Measurements from ENCODE around the gene XRCC5. TPM values are rescaled to one million over a fixed set of nuclear protein-coding genes. Genes with fewer than 3 reads are reported as not detected.

Gene XRCC5
- total RNA-seq, 1 experiment from 2014 or later = 198 TPM

DNA sequence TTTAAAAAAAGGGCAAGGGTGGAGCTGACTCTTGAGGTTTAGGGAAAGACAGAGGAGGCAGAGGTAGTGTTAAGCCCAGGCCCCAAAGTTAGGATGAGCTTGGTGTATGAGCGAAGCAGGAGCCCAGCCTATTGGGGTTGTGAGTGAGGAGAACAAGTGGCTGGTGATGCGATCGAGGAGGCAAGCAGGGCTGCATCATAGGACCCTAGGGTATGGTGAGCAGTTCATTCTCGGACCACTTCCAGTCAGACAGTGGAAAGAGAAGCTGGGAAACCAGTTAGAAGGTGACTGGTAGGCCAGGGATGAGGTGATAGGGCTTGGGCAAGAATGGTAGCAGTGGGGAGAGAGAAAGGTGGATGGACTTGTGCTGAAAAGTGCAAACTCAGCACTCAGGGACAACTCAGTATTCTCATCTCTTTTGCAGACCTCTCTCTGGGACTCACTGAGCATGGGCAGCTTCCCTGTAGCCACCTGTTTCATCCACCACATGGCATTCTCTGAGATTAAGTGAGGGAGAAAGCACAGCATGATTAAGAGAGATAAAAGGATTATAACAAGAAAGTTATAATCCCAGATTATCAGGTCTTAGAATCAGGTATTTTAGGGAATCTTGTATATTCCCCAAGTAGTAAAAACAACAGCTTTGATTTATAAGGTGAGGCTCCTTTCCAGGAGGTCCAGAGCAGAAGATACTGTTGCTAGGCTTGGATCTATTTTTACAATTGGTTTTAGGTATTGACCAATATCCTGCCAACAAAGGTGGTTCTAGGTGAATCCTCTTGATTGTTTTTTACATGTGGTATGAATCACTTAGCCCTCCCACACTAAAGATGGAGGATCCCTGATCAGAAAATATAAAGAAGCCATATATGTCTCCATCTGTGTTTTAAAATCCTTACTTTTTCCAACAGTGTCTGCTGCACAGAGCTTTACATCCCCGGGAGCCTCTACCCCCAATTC, 38.3 kb downstream of the XRCC5 start:
- POLR2A ChIA-PET = interaction anchor here (0.6 to 2.2 kb wide), 5 partner anchors 9 to 360 kb away, joined by 3 to 6 read pairs (median 4); no protein-coding TSS in a partner anchor
- Mint-ChIP-seq H3K27me3 (ENCODE audit: insufficient read depth, unreplicated experiment) (no peaks in the 10 kb centered on the region), H3K36me3 (ENCODE audit: insufficient read depth, unreplicated experiment) (peaks cover 37% of the 10 kb centered on the region), H3K4me1 (ENCODE audit: insufficient read depth, unreplicated experiment) (peaks cover 5% of the 10 kb centered on the region), H3K4me3 (ENCODE audit: unreplicated experiment) (no peak overlapping the region), H3K27ac (ENCODE audit: low read depth, unreplicated experiment) (no peak overlapping the region), H3K9me3 (ENCODE audit: unreplicated experiment) (no peaks in the 10 kb centered on the region)
- TF ChIP-seq, protein P1, sequence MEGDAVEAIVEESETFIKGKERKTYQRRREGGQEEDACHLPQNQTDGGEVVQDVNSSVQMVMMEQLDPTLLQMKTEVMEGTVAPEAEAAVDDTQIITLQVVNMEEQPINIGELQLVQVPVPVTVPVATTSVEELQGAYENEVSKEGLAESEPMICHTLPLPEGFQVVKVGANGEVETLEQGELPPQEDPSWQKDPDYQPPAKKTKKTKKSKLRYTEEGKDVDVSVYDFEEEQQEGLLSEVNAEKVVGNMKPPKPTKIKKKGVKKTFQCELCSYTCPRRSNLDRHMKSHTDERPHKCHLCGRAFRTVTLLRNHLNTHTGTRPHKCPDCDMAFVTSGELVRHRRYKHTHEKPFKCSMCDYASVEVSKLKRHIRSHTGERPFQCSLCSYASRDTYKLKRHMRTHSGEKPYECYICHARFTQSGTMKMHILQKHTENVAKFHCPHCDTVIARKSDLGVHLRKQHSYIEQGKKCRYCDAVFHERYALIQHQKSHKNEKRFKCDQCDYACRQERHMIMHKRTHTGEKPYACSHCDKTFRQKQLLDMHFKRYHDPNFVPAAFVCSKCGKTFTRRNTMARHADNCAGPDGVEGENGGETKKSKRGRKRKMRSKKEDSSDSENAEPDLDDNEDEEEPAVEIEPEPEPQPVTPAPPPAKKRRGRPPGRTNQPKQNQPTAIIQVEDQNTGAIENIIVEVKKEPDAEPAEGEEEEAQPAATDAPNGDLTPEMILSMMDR (IDR thresholded peaks at IDR 0.05; ENCODE audit: unreplicated experiment) = no peak
- intact Hi-C loops (cut with micrococcal nuclease) = no loop called here
- no TSS peak for BruUV-seq (replicated peaks)
- DNase-seq (ENCODE audit: unreplicated experiment) = no peak
- CTCF ChIA-PET = interaction anchor here (0.6 to 0.9 kb wide), 4 partner anchors 27 to 1280 kb away, joined by 3 to 5 read pairs (median 3); no protein-coding TSS in a partner anchor

DNA sequence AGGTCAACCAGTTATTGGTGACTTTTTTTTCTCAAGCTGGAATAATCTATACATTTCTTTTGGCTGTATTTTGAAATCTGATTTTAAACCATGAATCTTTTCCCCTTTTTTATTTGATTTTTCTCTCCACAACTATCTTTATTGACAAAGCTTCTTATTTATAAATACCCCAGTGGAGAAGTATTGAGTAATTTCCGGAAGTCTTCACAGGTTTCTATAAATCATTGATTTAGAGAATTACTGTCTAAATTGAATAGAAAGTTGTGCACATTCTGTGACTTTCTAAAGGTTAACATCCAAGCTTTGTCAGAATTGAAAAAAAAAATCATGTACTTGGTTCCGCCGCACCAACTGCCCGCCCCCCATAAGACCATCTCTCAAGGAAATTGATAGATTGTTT, 39.8 kb downstream of the XRCC5 start:
- Mint-ChIP-seq H3K4me1 (ENCODE audit: insufficient read depth, unreplicated experiment) (peaks cover 5% of the 10 kb centered on the region), H3K27ac (ENCODE audit: low read depth, unreplicated experiment) (peak overlapping the region; percentile 27)
- TF ChIP-seq, protein P1 (IDR thresholded peaks at IDR 0.05; ENCODE audit: unreplicated experiment) = no peak

DNA sequence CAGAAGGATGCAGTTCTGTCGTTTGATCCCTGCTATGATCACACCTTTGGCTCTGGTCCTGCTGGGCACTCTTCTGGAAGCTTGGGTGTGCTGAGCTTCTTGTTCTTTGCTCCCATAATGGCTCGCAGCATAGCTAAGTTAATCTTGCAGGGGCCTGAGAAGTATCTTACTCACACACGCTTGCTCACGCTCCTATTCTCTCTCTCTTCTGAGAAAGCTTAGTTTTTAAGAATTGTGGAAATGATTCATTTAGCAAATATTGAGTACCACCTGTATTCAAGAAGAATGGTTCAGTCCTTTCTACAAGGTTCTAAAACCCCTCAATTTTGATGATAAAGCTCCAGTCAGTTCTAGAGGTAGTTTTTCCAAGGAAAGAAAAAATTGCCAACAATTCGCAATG, 40.6 kb downstream of the XRCC5 start:
- ChIA-PET POLR2A (interaction anchor here (0.8 to 1.1 kb wide), 3 partner anchors 24 to 40 kb away, joined by 3 to 4 read pairs (median 3); partner anchors contain the start of gene XRCC5), CTCF (interaction anchor here (0.5 to 1.7 kb wide), 3 partner anchors 8 to 19 kb away, joined by 3 to 4 read pairs (median 3); no protein-coding TSS in a partner anchor)
- Mint-ChIP-seq H3K4me3 (ENCODE audit: unreplicated experiment) (no peak overlapping the region), H3K27me3 (ENCODE audit: insufficient read depth, unreplicated experiment) (no peaks in the 10 kb centered on the region), H3K36me3 (ENCODE audit: insufficient read depth, unreplicated experiment) (peaks cover 59% of the 10 kb centered on the region), H3K27ac (ENCODE audit: low read depth, unreplicated experiment) (peak overlapping the region; percentile 27), H3K9me3 (ENCODE audit: unreplicated experiment) (no peaks in the 10 kb centered on the region), H3K4me1 (ENCODE audit: insufficient read depth, unreplicated experiment) (peaks cover 5% of the 10 kb centered on the region)
- DNase-seq (ENCODE audit: unreplicated experiment) = no peak
- TF ChIP-seq, protein P1 (IDR thresholded peaks at IDR 0.05; ENCODE audit: unreplicated experiment) = no peak
- BruUV-seq (replicated peaks) = no TSS peak
- intact Hi-C loops (cut with micrococcal nuclease) = no loop called here

More for the DNA sequence above, 39.8 kb downstream of the XRCC5 start:
- CTCF ChIA-PET = interaction anchor here (0.5 to 1.7 kb wide), 5 partner anchors 7 to 300 kb away, joined by 3 to 4 read pairs (median 3); no protein-coding TSS in a partner anchor
- BruUV-seq (replicated peaks) = no TSS peak
- no peaks in the 10 kb centered on the region for H3K9me3 Mint-ChIP-seq (ENCODE audit: unreplicated experiment)
- intact Hi-C loops (cut with micrococcal nuclease) = no loop called here
- POLR2A ChIA-PET = interaction anchor here (0.9 kb wide), 1 partner anchor 40 kb away, joined by 3 read pairs; the partner anchor contains the start of gene XRCC5
- H3K4me3 Mint-ChIP-seq (ENCODE audit: unreplicated experiment) = no peak overlapping the region
- peaks cover 52% of the 10 kb centered on the region for H3K36me3 Mint-ChIP-seq (ENCODE audit: insufficient read depth, unreplicated experiment)
- no peak for DNase-seq (ENCODE audit: unreplicated experiment)
- no peaks in the 10 kb centered on the region for H3K27me3 Mint-ChIP-seq (ENCODE audit: insufficient read depth, unreplicated experiment)

Data from MCF 10A (cell line).